Ascending aorta (tissue), 2 donors: ENCODE measurements around the gene PTRHD1. TPM values are rescaled to one million over a fixed set of nuclear protein-coding genes. Genes with fewer than 3 reads are reported as not detected.

ENCODE experiments used
- DNase-seq, 2 donors: peaks; one replicate each; pipeline ENCODE4 v3.0.0-alpha.2; 2019; ENCODE audit warnings: low spot score in 2 of 2
- H3K27ac ChIP-seq, 2 donors: fragments of 200-600 bp; sonication (generic); one replicate each; pipeline ENCODE4 v1.5.1; 2016 to 2017; ENCODE audit warnings: mild to moderate bottlenecking in 1 of 2
- H3K27me3 ChIP-seq: fragments of 200-600 bp; sonication (generic); one replicate; pipeline ENCODE4 v1.5.1; 2017
- H3K36me3 ChIP-seq, 2 donors: fragments of 200-600 bp; sonication (generic); one replicate each; pipeline ENCODE4 v1.5.1; 2016
- H3K4me1 ChIP-seq, 2 donors: fragments of 200-600 bp; sonication (generic); one replicate each; pipeline ENCODE4 v1.5.1; 2016 to 2017; ENCODE audit warnings: mild to moderate bottlenecking in 1 of 2
- H3K4me3 ChIP-seq, 2 donors: fragments of 200-600 bp; sonication (generic); one replicate each; pipeline ENCODE4 v1.5.1; 2016 to 2017; ENCODE audit warnings: mild to moderate bottlenecking in 1 of 2
- H3K9me3 ChIP-seq, 2 donors: fragments of 200-600 bp; sonication (generic); one replicate each; pipeline ENCODE4 v1.5.1; 2016
- CTCF ChIP-seq, 3 experiments: fragments of 200-600 bp in 2 of 3; fragments of 450-650 bp in 1 of 3; sonication (generic) in 2 of 3; IDR thresholded peaks; one replicate each; pipeline ENCODE4 v1.5.1; 2016 to 2019; ENCODE audit warnings: antibody characterized with exemption in 3 of 3, mild to moderate bottlenecking in 1 of 3, moderate library complexity in 1 of 3
- intact Hi-C: fragments of 100-400 bp; cut with DNase I; formaldehyde crosslinking; loops from one replicate; pipeline ENCODE4 v1.15.1; 2023
- total RNA-seq: library from RNA; depleted of rRNA; stranded (reverse); fragments of >200 nt; gene quantifications from one replicate; pipeline ENCODE4 v1.1.0, GENCODE V29; 2016

PTRHD1 gene
- total RNA-seq, 1 donor from 2014 or later, result 18.8 TPM

DNA sequence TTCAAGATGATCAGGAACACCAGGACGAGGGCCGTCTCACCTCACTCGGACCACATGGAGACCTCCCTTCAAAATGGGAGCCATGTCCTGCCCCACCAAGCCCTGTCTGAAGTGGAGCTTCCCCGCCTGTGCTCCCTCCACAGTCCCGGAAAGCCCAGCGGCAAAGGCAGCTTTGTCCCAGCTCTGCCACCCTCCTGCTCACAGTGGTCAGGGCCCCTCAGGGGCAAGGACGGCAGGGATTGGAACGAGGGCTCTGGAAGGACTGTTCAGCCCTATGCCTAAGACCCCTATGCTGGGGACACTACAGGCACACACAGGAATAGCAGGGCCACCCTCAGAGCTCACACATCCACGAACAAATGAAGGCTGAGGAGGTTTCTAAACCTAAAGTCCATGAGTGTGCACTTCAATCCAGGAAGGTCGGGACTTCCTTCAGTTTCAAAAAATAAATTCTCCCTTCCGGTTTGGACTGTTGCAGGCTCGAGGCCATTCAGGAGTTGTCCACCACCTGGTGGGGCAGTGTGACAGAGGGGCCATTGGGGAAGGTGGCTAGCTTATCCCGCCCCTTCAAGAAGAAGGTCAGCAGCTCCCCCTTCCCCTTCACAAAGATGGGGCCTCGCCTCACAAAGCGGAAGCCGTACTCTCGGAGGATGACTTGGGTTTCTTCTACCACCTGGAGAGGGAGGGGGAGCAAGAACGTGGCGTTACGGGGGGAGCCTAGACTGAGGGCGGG is 26.4 kb upstream of the PTRHD1 start:
- Histone ChIP-seq H3K4me1 (no peaks in the 10 kb centered on the region), H3K4me3 (no peak overlapping the region), H3K27ac (no peak overlapping the region), H3K9me3 (no peaks in the 10 kb centered on the region), H3K36me3 (peaks cover 31 to 41% of the 10 kb centered on the region in 2 donors), H3K27me3 (no peaks in the 10 kb centered on the region)
- intact Hi-C loops, result no loop called here
- DNase-seq, result peak in 1 of 2 donors; percentile 49
- no peak for TF ChIP-seq CTCF (IDR thresholded peaks at IDR 0.05)

- Histone ChIP-seq H3K27ac (no peak overlapping the region), H3K27me3 (no peaks in the 10 kb centered on the region), H3K9me3 (no peaks in the 10 kb centered on the region), H3K4me1 (no peaks in the 10 kb centered on the region), H3K4me3 (no peak overlapping the region), H3K36me3 (peaks cover 27 to 36% of the 10 kb centered on the region in 2 donors)
- TF ChIP-seq CTCF (IDR thresholded peaks at IDR 0.05), result no peak
- peak in 1 of 2 donors; percentile 39 for DNase-seq
- intact Hi-C loops, result no loop called here
Observed at GRCh38 chr2:24818721-24819167, 25.6 kb upstream of the PTRHD1 start.

- Histone ChIP-seq H3K27me3 (no peaks in the 10 kb centered on the region), H3K4me1 (no peaks in the 10 kb centered on the region), H3K27ac (no peak overlapping the region), H3K4me3 (no peak overlapping the region), H3K9me3 (no peaks in the 10 kb centered on the region), H3K36me3 (peaks cover 16 to 25% of the 10 kb centered on the region in 2 donors)
- DNase-seq, result peak in 1 of 2 donors; percentile 48
- intact Hi-C loops, result no loop called here
- TF ChIP-seq CTCF (IDR thresholded peaks at IDR 0.05), result no peak
Observed at GRCh38 chr2:24816884-24817283, 23.7 kb upstream of the PTRHD1 start.

DNA sequence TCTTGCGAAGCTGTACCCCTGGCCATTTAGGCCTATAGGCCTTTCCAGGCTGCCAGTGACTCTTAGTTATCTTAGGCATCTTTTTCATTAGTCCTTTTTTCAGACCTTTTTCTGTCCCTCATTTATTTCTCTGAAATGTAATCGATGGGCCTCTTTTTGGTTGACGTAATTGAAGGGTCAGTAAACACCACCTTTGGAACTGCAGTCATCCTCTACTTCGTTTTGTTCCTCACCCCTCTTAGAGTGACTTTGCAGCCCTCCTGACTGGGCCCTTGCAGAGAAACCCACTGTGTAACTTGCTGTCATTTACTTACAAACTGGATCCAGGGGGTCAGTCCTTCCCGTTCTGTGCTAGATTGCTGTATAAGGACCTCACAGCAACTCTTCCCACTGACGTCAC is 23.2 kb upstream of the PTRHD1 start:
- no peaks in the 10 kb centered on the region for H3K4me1 ChIP-seq
- H3K27me3 ChIP-seq, result no peaks in the 10 kb centered on the region
- H3K27ac ChIP-seq, result no peak overlapping the region
- no peaks in the 10 kb centered on the region for H3K9me3 ChIP-seq
- TF ChIP-seq CTCF (IDR thresholded peaks at IDR 0.05), result no peak
- peaks cover 14 to 20% of the 10 kb centered on the region in 2 donors for H3K36me3 ChIP-seq
- intact Hi-C loops, result no loop called here
- DNase-seq, result peak in 1 of 2 donors; percentile 22
- no peak overlapping the region for H3K4me3 ChIP-seq

DNA sequence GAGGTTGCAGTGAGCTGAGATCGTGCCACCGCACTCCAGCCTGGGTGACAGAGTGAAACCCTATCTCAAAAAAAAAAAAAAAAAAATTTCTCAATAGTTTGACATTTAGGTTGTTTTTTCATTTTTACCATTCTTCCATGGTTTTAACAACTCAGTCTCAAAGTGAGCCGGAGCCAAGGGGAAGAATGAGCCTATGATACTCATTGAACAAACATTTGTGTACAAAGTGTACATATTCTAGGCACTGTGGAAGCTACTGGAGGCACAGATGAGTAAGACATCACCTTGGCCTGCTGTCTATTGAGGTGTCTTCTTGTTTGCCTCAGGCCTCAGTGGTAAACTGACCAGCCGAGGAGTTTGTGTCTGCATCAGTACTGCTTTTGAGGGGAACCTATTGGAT is 22.0 kb upstream of the PTRHD1 start:
- Histone ChIP-seq H3K36me3 (peaks cover 3 to 12% of the 10 kb centered on the region in 2 donors), H3K4me3 (no peak overlapping the region), H3K9me3 (no peaks in the 10 kb centered on the region), H3K27ac (no peak overlapping the region), H3K27me3 (no peaks in the 10 kb centered on the region), H3K4me1 (no peaks in the 10 kb centered on the region)
- intact Hi-C loops, result no loop called here
- no peak for TF ChIP-seq CTCF (IDR thresholded peaks at IDR 0.05)
- peak in 1 of 2 donors; percentile 31 for DNase-seq
